HG03575 (cell line): Measurements from ENCODE around the gene ALOX12B.
"Not testable (repeated sequence)": the region's sequence is repeated elsewhere in the genome, so short reads cannot be mapped to it uniquely, and the experiment has no call there.

ENCODE experiments used
- ATAC-seq: cut with Tn5 transposase; IDR thresholded peaks from one replicate; pipeline ENCODE4 v1.9.1; 2021; ENCODE audit not compliant: unreplicated experiment, insufficient number of reproducible peaks, low FRiP score; ENCODE audit errors: extremely low read depth

The ALOX12B gene

DNA sequence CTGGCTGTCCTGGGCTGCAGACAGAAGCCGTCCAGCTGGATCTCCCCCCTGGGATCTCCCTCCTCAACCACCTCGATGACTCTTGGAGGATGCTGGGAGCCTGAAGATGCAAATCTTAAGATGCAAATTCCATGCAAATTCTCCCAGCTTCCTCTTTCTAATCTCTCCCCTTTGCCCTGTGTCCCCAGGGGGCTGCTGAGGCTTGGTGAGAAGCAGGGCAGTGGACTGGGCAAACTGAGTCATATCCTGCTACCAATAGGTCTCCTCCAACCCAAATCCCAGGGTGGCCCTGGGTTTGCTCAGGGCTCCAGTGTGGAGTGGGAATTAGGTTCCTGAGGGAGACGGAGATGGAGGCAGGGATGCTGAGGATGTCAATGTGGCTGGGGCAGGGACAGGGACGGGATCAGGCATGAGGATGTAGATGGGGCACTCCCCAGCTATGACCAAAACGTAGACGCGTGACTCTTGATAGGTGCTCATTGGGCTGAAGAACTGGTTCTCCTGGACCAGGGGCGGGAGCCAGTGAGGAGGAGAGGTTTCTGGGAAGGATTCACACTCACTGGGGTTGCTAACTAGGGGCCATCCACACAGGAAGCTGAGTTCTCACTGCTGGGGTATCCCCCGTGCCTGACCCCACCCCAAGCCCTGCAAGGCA, 3.6 kb upstream of the ALOX12B start:
- no peak for ATAC-seq

DNA sequence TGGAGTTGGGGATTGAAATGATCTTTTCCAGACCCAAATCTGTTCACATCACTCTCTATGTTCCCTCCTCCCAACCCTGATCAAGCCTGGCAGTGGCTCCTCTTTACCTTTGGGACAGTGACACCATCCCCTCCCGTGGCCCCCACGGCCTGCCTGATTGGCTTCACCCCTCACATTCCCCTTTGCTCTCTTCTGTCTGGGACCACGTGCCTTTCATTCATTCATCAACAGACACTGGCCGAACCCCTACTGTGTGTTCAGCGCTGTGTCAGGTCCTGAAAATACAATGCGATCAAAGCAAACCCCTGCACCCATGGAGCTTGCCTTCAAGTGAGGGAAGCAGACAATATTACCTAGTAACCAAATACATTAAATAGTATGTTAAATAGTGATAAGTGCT, 2.2 kb upstream of the ALOX12B start:
- ATAC-seq = no peak

DNA sequence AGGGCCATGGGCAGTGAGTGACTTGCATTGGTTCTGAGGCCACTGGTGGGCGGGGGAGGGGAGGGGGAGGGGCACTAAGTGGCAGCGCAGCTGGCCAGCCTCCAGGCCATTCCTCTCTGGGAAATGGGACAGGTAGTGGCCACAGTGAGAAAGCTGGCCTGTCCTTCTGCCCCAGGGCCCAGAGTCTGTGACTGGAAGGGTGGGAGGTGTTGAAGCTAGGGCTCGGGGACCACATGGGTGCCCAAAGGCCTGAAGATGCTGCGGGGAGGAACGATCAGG, 375 bp upstream of the ALOX12B start:
- no peak for ATAC-seq

DNA sequence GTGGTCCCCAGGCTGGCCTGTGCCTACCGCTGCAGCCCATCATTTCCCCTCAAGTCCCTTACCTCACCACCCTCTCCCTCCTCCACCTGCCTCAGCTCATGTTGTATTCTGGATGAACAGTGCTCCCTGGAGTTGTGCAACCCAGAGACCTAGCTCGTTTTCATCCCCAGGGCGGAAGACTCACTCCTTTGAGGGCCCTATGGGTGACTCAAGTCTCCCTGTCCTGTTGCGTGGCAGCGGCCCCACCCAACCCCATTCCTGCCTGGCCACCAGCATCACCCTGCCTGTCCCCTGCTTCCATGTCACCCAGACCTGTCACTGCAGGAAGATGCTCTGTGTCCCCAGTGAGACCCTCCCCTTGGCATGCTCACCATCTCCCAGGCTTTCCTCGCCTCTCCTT, 3.3 kb downstream of the ALOX12B start:
- ATAC-seq = no peak

DNA sequence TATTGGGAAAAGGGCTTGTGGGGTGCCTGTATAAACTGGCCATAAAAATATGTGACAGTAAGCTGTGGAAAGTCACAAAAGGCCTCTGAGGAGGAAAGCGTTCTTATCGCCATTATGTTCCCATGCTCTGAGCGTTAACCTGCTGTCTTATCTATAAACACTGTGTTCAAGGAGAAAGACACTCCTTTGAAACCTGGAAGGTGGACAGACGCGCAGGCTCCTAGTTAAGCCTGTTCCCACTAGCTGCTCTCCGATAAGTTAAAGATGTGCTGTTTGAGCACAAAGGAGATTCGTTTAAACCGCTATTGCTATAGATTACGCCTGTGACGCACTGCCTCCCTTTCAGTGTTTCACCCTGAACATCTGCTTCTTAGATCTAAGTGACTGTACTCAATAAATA, 5.2 kb downstream of the ALOX12B start:
- ATAC-seq = no peak

DNA sequence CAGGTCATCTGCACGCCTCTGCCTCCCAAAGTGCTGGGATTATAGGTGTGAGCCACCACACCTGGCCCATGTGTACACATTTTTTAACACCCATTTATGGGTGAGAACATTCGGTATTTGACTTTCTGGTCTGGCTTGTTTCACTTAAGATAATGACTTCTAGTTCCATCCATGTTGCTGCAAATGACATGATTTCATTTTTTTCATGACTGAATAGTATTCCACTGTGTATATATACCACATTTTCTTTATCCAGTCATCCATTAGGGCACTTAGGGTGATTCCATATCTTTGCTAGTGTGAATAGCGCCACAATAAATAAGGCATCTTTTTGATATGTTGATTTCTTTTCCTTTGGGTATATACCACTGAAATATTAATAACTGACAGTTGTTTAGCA, 5.6 kb downstream of the ALOX12B start:
- ATAC-seq = no peak

DNA sequence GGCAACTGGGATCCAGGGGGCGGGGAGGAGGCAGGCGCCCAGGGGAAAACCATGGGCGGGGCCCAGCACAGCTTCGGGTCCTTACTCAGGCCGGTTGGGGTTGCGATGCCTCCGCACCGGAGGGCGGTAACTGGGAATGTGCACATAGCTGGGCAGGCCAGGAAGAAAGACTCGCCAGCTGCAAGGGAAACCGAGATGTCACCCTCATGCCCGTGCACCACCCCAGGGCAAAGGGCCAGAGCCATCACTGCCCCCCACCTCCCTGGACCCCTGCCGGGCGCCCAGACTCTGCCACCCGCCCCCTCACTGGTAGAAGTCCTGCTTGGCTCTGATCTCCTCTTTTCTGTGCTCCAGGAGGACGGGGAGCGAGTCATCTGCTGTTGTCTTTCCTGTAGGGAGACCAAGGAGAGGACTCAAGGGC, 6.7 kb downstream of the ALOX12B start:
- ATAC-seq = no peak

DNA sequence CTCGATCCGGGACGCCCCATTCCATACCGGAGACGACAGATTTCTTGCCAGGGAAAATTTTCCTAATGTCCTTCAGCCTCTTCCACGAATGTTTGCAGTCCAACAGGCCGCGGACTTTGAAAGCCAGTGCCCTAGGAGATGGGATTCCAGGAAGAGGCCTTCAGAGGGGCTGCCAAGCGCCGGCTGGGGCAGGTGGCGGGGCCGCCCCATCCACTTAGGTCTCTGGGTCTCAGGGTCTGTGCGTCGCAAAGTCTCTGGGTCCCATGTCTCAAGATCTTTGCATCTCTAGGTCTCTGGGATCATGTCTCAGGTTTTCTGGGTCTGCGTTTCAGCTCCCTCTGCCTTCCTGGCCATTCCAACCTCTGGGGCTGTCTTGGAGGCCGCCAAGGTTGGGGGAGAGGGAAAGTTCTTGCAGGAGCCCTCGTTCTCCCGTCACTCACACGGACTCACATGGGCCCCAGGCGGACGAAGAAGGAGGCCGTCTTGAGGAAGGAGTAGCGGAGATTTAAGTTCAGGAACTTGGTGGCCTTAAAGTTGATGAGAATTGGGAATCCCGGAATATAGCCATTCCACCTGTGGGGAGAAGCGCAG, 7.2 kb downstream of the ALOX12B start:
- no peak for ATAC-seq

DNA sequence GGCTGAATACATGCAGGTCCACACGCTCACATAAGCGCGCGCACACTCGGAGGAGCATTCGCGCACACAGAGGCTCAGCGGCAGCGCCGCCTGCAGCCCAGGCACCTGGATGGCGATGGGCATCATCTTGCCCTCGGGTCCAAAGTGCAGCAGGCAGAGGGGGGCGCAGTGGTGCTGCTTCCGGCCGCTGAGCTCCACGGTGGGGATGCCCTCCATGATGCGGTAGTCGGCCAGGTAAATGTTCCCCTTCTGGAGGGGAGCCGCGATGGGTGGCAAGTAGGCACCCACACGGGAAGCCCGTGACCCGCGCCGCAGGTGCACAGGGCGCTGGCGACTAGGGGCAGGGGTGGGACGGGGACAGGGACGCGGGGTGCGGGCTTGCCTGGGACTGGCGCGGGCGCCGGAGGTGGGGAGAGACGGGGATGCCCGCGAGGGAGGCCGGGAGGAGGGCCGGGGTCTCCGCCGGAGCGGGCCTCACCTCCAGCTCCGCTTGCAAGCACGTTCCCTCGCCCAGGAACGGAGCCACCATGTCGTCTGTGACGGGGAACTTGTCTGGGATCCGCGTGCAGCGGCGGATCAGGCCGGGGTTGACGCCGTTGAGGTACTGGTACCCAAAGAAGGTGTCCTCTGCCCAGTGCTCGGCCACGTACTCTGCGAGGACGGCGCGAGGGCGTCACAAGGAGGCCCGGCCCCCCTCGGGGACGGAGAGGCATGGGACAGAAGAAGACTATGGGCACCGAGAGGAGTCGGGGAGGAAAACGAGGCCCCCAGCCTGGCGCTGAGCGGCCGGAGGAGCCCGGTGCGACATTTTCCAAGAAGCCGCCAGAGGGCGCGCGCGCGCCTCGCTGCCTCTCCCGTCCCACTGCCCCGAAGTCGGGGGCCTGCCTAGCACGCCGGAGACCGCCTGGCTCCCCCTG, 8.0 kb downstream of the ALOX12B start:
- ATAC-seq = no peak

DNA sequence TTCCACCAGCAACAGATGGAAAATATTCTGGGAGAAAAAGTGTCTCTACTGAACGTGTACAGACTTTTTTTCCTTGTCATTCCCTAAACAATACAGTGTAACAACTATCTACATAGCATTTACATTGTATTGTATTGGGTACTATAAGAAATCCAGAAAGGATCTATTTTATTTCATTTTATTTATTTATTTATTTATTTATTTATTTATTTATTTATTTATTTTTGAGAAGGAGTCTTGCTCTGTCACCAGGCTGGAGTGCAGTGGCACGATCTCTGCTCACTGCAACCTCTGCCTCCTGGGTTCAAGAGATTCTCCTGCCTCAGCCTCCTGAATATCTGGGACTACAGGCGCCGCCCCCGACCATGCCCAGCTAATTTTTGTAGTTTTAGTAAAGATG, 9.6 kb downstream of the ALOX12B start:
- not testable (repeated sequence) for ATAC-seq

DNA sequence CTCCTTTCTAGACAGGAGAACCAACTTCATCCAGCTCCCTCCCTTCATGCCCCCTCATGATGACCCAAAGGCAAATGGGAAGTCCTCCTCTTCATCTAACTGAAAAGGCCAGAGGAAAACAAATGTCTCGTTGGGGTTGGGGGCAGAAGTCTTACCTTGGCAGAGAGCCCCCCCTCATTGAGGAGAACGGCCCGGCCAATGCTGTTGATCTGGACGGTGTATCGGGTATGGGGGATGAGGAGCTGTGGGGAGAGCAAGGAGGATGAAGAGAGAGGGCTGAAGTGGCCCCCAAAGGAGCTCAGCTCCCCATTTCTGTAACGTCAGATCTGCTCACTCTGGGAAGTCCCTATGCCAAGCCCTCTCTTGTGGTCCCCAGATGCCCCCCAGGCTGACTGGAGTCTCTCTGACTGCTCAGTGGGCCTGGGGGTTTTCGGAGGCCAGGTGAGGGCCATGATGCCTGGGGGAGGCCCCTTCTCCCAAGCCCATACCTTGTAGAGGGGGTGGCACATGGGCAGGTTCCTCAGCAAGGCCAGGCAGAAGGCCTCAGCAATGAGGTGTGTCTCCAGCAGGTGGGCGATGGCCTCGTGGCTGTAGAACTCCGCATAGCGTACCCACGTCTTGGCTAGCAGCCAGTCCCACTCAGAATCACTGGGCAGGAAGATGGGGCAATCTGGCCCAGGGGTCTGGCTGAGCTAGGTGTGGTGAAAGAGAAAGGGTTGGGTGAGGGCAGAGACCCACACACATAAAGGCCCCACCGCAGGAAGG, 10.8 kb downstream of the ALOX12B start:
- ATAC-seq = no peak

DNA sequence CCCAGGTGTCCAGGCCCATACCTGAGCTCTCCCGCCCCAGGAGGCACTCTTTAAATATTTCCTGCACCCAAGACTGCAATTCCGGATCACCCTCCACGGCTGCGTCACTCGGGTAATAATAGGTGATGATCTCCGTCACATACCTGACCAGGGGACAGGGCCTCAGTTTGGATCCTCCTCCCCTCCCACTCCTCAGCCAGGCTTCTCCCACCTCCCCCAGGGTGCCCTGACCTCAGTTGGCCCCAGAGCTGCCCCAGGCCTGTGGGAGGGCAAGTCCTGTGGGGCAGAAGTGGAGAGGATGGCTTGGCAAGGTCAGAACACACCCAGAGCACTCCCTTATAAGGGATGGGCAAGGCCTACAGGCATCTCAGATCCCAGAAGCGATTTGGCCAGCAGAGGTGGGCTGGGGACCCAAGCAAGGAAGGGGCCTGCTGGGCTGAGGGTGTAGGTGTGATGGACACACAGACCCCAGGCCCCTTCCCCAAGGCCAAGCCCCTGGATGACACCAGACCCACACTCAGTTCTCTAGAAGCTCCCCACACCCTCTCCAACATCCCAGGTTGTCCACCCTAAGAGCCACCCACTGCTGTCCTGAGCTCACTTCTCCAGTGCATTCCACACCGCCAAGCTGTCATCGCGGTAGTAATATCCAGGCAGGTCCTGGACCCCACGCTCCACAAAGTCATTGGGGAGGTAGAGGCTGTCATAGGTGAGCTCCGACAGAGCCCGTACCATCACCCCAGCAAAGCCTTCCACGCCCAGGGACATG, 11.8 kb downstream of the ALOX12B start:
- no peak for ATAC-seq

DNA sequence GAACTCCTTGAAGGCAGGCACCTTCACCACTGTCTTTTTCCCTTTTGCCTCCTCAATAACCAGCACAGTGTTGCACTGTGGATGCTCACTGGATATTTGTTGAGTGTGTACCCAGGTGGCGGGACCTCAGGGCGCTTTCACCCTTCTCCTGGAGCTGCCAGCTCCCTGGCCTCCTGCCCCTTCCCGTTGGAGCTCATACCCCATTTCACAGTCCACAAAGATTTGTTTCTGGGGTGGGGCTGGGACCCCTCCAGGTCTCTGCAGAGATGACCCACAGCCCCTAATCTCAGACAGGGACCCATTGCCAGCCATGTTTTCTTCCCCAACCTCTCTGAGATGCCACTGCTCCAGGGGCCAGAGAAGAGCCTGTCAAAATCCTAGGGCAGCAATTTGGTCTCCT, 12.4 kb downstream of the ALOX12B start:
- ATAC-seq = no peak

DNA sequence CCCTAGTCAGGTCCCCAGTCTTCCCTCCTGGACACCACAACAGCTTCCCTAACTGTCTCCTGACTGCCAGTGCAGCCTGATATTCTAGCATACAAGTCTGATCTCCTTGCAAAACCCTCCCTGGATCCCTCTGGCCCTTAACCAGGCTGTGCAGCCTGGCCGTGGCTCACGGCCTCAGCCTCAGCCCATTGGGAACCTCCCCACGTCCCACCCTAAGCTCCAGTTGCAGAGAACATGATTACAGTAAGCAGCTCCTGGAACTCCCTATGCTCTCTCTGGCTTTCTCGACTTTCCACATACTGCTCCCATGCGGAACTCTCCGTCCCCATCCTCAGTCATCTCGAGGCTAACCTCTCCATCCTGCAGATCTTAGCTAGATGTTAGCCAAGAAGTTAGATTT, 13.0 kb downstream of the ALOX12B start:
- no peak for ATAC-seq

DNA sequence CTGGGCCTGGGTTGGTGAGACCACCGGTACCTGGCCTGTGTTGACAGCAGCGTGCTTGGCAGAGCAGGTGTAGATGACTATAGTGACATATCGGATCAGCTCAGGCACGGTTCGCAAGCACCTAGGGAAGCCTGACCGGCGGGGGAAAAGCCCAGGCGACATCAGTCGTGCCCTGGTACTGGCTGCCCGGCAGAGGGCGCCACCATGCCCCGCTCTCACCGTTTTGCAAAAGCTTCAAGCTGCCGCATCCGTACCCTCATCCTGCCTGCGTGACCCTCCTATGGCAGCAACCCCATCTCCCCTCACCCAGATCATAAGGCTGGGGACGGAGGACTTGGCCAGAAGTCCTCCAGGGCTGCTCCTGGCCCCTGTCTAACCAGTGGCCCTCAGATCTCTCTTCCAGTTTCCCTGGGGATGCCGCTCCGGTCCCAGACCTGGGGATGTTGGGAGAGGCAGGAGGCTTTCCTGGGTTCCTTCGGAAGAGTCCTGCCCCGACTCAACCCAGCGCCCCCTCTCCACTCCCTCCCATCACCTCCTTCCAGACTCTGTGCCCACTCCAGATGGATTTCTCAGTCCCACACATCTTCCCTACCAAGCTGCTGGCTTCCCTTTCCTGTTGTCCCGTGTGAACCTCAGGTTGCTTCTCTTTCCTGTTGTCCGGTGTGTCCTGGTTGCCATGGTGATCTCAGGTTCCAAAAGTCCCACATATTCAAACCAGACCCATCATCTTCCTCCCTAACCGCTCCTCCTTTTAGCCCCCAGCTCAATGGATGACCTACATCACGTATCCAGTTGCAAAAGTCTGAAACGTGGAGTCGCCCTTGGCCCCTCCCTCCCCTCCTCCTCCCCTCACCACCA, 13.7 kb downstream of the ALOX12B start:
- no peak for ATAC-seq

DNA sequence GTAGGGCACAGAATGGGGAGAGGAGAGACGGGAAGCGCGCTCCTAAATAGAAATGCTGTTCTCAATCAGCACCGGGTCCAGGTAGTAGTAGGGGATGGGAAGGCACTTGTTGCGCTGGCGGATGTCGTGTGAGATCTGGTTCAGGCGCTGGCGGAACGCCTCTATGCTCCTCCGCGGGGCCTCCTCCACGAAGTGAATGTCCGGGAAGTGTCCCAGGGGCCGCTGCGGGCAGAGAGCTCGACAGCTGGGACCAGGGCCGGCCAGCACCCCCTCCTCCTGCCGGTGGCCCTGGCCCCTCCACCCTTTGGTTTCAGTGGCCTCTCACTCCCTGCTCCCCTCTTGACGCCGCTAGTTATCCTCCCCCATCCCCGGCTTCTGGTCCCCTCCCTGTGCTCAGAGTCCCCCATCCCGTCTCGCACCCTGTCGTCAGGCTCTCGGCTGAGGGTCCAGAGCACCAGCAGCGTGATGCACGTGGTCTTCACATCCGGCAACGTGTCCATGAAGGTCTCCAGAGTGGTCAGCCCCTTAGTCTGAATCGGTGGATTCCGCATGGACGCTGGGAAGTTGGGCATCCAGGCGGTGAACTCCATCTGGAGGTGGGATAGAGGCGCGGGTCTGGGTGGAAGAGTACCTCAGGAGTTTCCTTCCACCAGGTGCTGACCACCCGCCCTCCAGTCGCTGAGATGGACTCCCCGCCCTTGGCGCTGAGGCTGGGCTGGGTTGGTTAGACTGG, 14.6 kb downstream of the ALOX12B start:
- ATAC-seq = no peak

DNA sequence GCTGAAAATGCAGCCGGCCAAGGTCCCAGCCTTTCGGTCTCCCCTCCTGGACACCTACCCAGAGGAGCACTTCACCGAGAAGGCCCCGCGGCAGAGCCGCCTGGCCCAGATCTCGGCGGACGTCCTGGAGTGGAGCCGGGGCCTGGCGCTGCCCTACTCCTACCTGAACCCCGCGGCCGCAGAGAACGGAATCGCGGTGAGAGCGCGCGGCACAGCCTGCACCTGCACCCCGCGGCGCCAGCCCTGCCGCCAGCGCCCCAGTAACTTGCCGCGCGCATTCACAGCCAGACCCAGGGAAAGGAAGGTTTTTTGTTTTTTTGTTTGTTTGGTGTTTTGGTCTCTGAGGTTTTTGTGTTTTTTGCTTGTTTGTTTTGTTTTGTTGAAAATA, 15.2 kb downstream of the ALOX12B start:
- ATAC-seq = no peak

DNA sequence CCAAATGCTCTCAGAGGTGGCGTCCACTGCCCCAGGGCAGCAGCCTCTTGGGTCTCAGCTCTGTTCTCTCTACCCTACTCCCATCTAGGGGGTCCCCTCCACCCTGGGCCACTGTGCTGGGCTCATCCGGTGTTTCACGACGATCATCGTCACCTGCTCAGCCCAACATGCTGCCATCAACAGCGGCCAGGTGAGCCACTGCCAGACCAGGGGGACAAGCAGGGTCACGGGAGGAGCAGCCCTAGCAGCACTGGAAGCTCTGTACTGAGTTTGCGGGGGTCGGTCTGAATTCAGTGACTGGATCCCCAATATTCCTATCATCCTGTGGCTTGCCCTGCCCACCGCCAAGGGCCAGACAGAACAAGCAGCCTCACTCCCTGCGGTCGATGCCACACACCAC, 16.0 kb downstream of the ALOX12B start:
- no peak for ATAC-seq
